GM11168 (cell line): ENCODE results near the gene SERTAD1.

Experiments used
- in situ Hi-C: fragments of 300-500 bp; cut with MboI; formaldehyde crosslinking; loops from one replicate; pipeline ENCODE4 v1.12.0; 2022; ENCODE audit warnings: low sequenced_read_pairs; ENCODE audit not compliant: unreplicated experiment

SERTAD1 gene

DNA sequence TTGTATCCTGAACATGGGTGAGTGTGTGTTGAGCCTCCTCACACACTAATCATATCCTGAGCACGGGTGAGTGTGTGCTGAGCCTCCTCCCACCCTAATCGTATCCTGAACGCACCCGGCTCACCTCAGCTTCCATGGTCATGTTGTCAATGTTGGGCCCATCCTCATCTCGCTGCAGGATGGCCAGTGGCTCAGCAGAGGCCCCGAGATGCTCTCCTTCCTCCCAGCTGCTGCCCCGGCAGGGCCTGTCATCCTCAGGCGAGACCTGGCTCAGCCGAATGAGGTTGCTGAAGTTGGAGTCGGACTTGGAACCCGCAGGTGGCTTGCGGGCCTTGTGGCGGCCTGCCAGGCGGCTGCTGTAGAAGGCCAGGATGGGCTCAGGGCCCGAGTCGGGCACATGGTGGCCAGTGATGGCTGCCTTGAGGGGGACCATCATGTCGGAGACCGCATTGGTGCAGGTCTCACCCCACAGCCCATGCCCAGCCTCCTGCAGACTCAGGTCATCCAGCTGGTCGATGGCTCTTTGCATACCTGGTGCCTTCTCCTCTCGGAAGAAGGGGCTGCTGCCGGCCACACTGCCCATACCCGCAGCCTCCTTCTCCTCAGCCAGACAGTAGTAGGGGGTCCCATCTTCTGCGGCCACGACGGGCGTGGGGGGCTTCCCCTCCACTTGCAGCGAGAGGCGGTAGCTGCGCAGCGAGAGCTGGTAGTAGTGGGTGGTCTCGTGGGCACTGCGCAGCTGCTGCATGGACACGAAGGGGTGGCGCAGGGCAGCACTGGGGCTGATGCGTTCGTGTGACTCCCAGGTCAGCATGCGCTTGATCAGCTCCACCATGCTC is 45.4 kb downstream of the SERTAD1 start:
- in situ Hi-C loops, result no loop called here

DNA sequence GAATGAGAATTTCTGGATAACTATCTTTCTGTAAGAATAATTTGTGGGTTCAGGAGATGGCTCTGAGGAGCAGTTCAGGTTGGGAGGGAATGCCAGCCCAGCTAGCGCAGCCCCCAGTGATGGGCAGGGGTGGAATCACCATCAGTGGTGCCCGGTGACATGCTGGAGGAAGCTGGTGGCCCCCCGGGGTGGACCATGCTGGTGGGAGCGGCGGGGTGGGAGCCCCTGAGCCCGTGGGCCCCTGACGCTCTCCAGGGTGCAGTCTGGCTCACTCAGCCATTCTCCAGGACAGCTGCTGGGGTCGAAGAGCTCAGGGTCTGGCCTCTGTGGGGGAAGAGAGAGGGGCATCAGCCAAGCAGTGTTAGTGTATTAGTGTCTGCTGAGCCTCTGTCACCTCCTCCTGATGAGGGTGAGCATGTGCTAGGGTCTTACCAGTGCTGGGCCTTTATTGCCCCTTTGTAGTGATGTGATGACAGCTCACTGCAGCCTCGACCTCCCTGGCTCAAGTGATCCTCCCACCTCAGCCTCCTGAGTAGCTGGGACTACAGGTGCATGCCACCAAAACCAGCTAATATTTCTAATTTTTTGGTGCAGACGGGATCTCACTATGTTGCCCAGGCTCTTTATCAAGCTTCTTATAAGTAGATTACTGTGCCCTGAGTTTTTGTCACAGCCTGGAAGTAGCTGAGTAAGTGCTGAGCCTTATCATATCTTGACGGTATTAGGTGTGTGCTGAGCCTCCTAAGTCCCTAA is 46.2 kb downstream of the SERTAD1 start:
- in situ Hi-C loops, result no loop called here

GRCh38 chr19:40378509-40378908 is 47.3 kb downstream of the SERTAD1 start:
- in situ Hi-C loops, result no loop called here

- in situ Hi-C loops, result no loop called here
Observed at GRCh38 chr19:40377876-40378385, 47.9 kb downstream of the SERTAD1 start.

- in situ Hi-C loops, result no loop called here
Observed at GRCh38 chr19:40376286-40376862, 49.4 kb downstream of the SERTAD1 start.

GRCh38 chr19:40374084-40374483 is 51.7 kb downstream of the SERTAD1 start:
- in situ Hi-C loops, result no loop called here

DNA sequence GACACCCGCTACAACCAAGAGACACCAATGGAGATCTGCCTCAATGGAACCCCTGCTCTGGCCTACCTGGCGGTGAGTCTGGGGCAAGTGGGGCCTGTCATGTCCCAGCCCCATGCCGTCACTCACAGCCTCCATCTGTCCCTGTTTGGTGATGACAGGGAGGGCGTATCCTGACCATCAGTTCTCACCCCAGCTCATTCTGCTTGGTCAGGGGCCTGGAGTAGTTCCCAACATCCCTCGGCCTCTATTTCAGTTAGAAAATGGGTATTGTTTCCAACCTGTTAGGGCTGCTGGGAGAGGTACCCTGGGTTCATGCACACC is 54.0 kb downstream of the SERTAD1 start:
- in situ Hi-C loops, result no loop called here
